ENCODE results near the gene KLK7. TPM values are rescaled to one million over a fixed set of nuclear protein-coding genes. Genes with fewer than 3 reads are reported as not detected.
"Not testable (repeated sequence)": the region's sequence is repeated elsewhere in the genome, so short reads cannot be mapped to it uniquely, and the experiment has no call there.

KLK7 gene
- total and polyA plus RNA-seq, 2 donors, result 0.52 to 5.0 TPM

GRCh38 chr19:50994129-50994528 lies 10.4 kb upstream of the KLK7 start:
- no peak overlapping the region for H3K27ac ChIP-seq (ENCODE audit: low read depth in 1 of 2, low read length in 1 of 2)
- WGBS, result 89% methylated on average over 2 of the region's 2 CpGs
- H3K4me1 ChIP-seq (ENCODE audit: control insufficient read depth in 2 of 2, insufficient read depth in 2 of 2, low read length in 2 of 2), result no peaks in the 10 kb centered on the region
- H3K36me3 ChIP-seq (ENCODE audit: control insufficient read depth in 2 of 2, insufficient read depth in 2 of 2, low read length in 1 of 2), result no peaks in the 10 kb centered on the region
- H3K27me3 ChIP-seq (ENCODE audit: control insufficient read depth in 2 of 2, insufficient read depth in 1 of 2, low read length in 1 of 2), result no peaks in the 10 kb centered on the region
- no peak for DNase-seq (ENCODE audit: low read depth in 6 of 9, low spot score in 9 of 9)
- H3K9me3 ChIP-seq (ENCODE audit: control insufficient read depth in 2 of 2, insufficient read depth in 1 of 2, low read length in 1 of 2), result no peaks in the 10 kb centered on the region
- H3K4me3 ChIP-seq (ENCODE audit: low read length in 2 of 2), result no peak overlapping the region

GRCh38 chr19:50992666-50993035 lies 8.9 kb upstream of the KLK7 start:
- H3K9me3 ChIP-seq (ENCODE audit: control insufficient read depth in 2 of 2, insufficient read depth in 1 of 2, low read length in 1 of 2), result no peaks in the 10 kb centered on the region
- 85% methylated on average over 2 of the region's 2 CpGs for WGBS
- H3K4me1 ChIP-seq (ENCODE audit: control insufficient read depth in 2 of 2, insufficient read depth in 2 of 2, low read length in 2 of 2), result no peaks in the 10 kb centered on the region
- no peaks in the 10 kb centered on the region for H3K36me3 ChIP-seq (ENCODE audit: control insufficient read depth in 2 of 2, insufficient read depth in 2 of 2, low read length in 1 of 2)
- no peak overlapping the region for H3K4me3 ChIP-seq (ENCODE audit: low read length in 2 of 2)
- no peak overlapping the region for H3K27ac ChIP-seq (ENCODE audit: low read depth in 1 of 2, low read length in 1 of 2)
- no peaks in the 10 kb centered on the region for H3K27me3 ChIP-seq (ENCODE audit: control insufficient read depth in 2 of 2, insufficient read depth in 1 of 2, low read length in 1 of 2)
- DNase-seq (ENCODE audit: low read depth in 6 of 9, low spot score in 9 of 9), result no peak

GRCh38 chr19:50984416-50984815 lies 699 bp upstream of the KLK7 start:
- DNase-seq (ENCODE audit: low read depth in 6 of 9, low spot score in 9 of 9); H3K36me3 ChIP-seq (ENCODE audit: control insufficient read depth in 2 of 2, insufficient read depth in 2 of 2, low read length in 1 of 2); H3K4me1 ChIP-seq (ENCODE audit: control insufficient read depth in 2 of 2, insufficient read depth in 2 of 2, low read length in 2 of 2); H3K4me3 ChIP-seq (ENCODE audit: low read length in 2 of 2); H3K27ac ChIP-seq (ENCODE audit: low read depth in 1 of 2, low read length in 1 of 2); H3K9me3 ChIP-seq (ENCODE audit: control insufficient read depth in 2 of 2, insufficient read depth in 1 of 2, low read length in 1 of 2): not testable (repeated sequence)
- 89% methylated on average over 14 of the region's 14 CpGs for WGBS
- peaks cover 0 to 11% of the 10 kb centered on the region in 2 donors for H3K27me3 ChIP-seq (ENCODE audit: control insufficient read depth in 2 of 2, insufficient read depth in 1 of 2, low read length in 1 of 2)

GRCh38 chr19:50982186-50982585 lies 1.5 kb downstream of the KLK7 start:
- no peaks in the 10 kb centered on the region for H3K36me3 ChIP-seq (ENCODE audit: control insufficient read depth in 2 of 2, insufficient read depth in 2 of 2, low read length in 1 of 2)
- no peak overlapping the region for H3K4me3 ChIP-seq (ENCODE audit: low read length in 2 of 2)
- H3K9me3 ChIP-seq (ENCODE audit: control insufficient read depth in 2 of 2, insufficient read depth in 1 of 2, low read length in 1 of 2), result no peaks in the 10 kb centered on the region
- H3K4me1 ChIP-seq (ENCODE audit: control insufficient read depth in 2 of 2, insufficient read depth in 2 of 2, low read length in 2 of 2), result no peaks in the 10 kb centered on the region
- no peak overlapping the region for H3K27ac ChIP-seq (ENCODE audit: low read depth in 1 of 2, low read length in 1 of 2)
- WGBS, result 84% methylated on average over 4 of the region's 4 CpGs
- DNase-seq (ENCODE audit: low read depth in 6 of 9, low spot score in 9 of 9), result no peak
- peaks cover 0 to 11% of the 10 kb centered on the region in 2 donors for H3K27me3 ChIP-seq (ENCODE audit: control insufficient read depth in 2 of 2, insufficient read depth in 1 of 2, low read length in 1 of 2)

- Histone ChIP-seq H3K36me3 (ENCODE audit: control insufficient read depth in 2 of 2, insufficient read depth in 2 of 2, low read length in 1 of 2) (no peaks in the 10 kb centered on the region), H3K9me3 (ENCODE audit: control insufficient read depth in 2 of 2, insufficient read depth in 1 of 2, low read length in 1 of 2) (no peaks in the 10 kb centered on the region), H3K27ac (ENCODE audit: low read depth in 1 of 2, low read length in 1 of 2) (no peak overlapping the region), H3K4me3 (ENCODE audit: low read length in 2 of 2) (no peak overlapping the region), H3K4me1 (ENCODE audit: control insufficient read depth in 2 of 2, insufficient read depth in 2 of 2, low read length in 2 of 2) (no peaks in the 10 kb centered on the region), H3K27me3 (ENCODE audit: control insufficient read depth in 2 of 2, insufficient read depth in 1 of 2, low read length in 1 of 2) (peaks cover 0 to 11% of the 10 kb centered on the region in 2 donors)
- DNase-seq (ENCODE audit: low read depth in 6 of 9, low spot score in 9 of 9), result no peak
- 76% methylated on average over 11 of the region's 11 CpGs for WGBS
These were observed 2.0 kb downstream of the KLK7 start for GRCh38 chr19:50981587-50982146.

GRCh38 chr19:50980208-50980607 lies 3.5 kb downstream of the KLK7 start:
- H3K36me3 ChIP-seq (ENCODE audit: control insufficient read depth in 2 of 2, insufficient read depth in 2 of 2, low read length in 1 of 2), result no peaks in the 10 kb centered on the region
- no peak overlapping the region for H3K4me3 ChIP-seq (ENCODE audit: low read length in 2 of 2)
- no peak for DNase-seq (ENCODE audit: low read depth in 6 of 9, low spot score in 9 of 9)
- no peaks in the 10 kb centered on the region for H3K4me1 ChIP-seq (ENCODE audit: control insufficient read depth in 2 of 2, insufficient read depth in 2 of 2, low read length in 2 of 2)
- no peaks in the 10 kb centered on the region for H3K9me3 ChIP-seq (ENCODE audit: control insufficient read depth in 2 of 2, insufficient read depth in 1 of 2, low read length in 1 of 2)
- H3K27ac ChIP-seq (ENCODE audit: low read depth in 1 of 2, low read length in 1 of 2), result no peak overlapping the region
- H3K27me3 ChIP-seq (ENCODE audit: control insufficient read depth in 2 of 2, insufficient read depth in 1 of 2, low read length in 1 of 2), result peaks cover 0 to 11% of the 10 kb centered on the region in 2 donors
- WGBS, result 77% methylated on average over 13 of the region's 13 CpGs

GRCh38 chr19:50979758-50980157 lies 4.0 kb downstream of the KLK7 start:
- H3K9me3 ChIP-seq (ENCODE audit: control insufficient read depth in 2 of 2, insufficient read depth in 1 of 2, low read length in 1 of 2), result no peaks in the 10 kb centered on the region
- peaks cover 0 to 11% of the 10 kb centered on the region in 2 donors for H3K27me3 ChIP-seq (ENCODE audit: control insufficient read depth in 2 of 2, insufficient read depth in 1 of 2, low read length in 1 of 2)
- DNase-seq (ENCODE audit: low read depth in 6 of 9, low spot score in 9 of 9), result no peak
- no peak overlapping the region for H3K4me3 ChIP-seq (ENCODE audit: low read length in 2 of 2)
- no peaks in the 10 kb centered on the region for H3K4me1 ChIP-seq (ENCODE audit: control insufficient read depth in 2 of 2, insufficient read depth in 2 of 2, low read length in 2 of 2)
- WGBS, result 55% methylated on average over 8 of the region's 8 CpGs
- no peak overlapping the region for H3K27ac ChIP-seq (ENCODE audit: low read depth in 1 of 2, low read length in 1 of 2)
- no peaks in the 10 kb centered on the region for H3K36me3 ChIP-seq (ENCODE audit: control insufficient read depth in 2 of 2, insufficient read depth in 2 of 2, low read length in 1 of 2)

GRCh38 chr19:50978772-50979390 lies 4.8 kb downstream of the KLK7 start:
- H3K27ac ChIP-seq (ENCODE audit: low read depth in 1 of 2, low read length in 1 of 2), result no peak overlapping the region
- peaks cover 0 to 5% of the 10 kb centered on the region in 2 donors for H3K27me3 ChIP-seq (ENCODE audit: control insufficient read depth in 2 of 2, insufficient read depth in 1 of 2, low read length in 1 of 2)
- WGBS, result 81% methylated on average over 5 of the region's 5 CpGs
- no peaks in the 10 kb centered on the region for H3K36me3 ChIP-seq (ENCODE audit: control insufficient read depth in 2 of 2, insufficient read depth in 2 of 2, low read length in 1 of 2)
- no peak for DNase-seq (ENCODE audit: low read depth in 6 of 9, low spot score in 9 of 9)
- no peaks in the 10 kb centered on the region for H3K9me3 ChIP-seq (ENCODE audit: control insufficient read depth in 2 of 2, insufficient read depth in 1 of 2, low read length in 1 of 2)
- no peak overlapping the region for H3K4me3 ChIP-seq (ENCODE audit: low read length in 2 of 2)
- H3K4me1 ChIP-seq (ENCODE audit: control insufficient read depth in 2 of 2, insufficient read depth in 2 of 2, low read length in 2 of 2), result no peaks in the 10 kb centered on the region

GRCh38 chr19:50977626-50978025 lies 6.1 kb downstream of the KLK7 start:
- Histone ChIP-seq H3K27ac (ENCODE audit: low read depth in 1 of 2, low read length in 1 of 2) (no peak overlapping the region), H3K4me3 (ENCODE audit: low read length in 2 of 2) (no peak overlapping the region), H3K9me3 (ENCODE audit: control insufficient read depth in 2 of 2, insufficient read depth in 1 of 2, low read length in 1 of 2) (no peaks in the 10 kb centered on the region), H3K27me3 (ENCODE audit: control insufficient read depth in 2 of 2, insufficient read depth in 1 of 2, low read length in 1 of 2) (no peaks in the 10 kb centered on the region), H3K4me1 (ENCODE audit: control insufficient read depth in 2 of 2, insufficient read depth in 2 of 2, low read length in 2 of 2) (no peaks in the 10 kb centered on the region), H3K36me3 (ENCODE audit: control insufficient read depth in 2 of 2, insufficient read depth in 2 of 2, low read length in 1 of 2) (no peaks in the 10 kb centered on the region)
- WGBS, result 89% methylated on average over 4 of the region's 4 CpGs
- DNase-seq (ENCODE audit: low read depth in 6 of 9, low spot score in 9 of 9), result no peak
